SK-N-SH (cell line): ENCODE results near the gene ADAM30. TPM values are rescaled to one million over a fixed set of nuclear protein-coding genes. Genes with fewer than 3 reads are reported as not detected.

Experiments
- CTCF ChIA-PET: fragments of 300-600, 350-600 bp; formaldehyde crosslinking; extraction: SDS; loops from one replicate; lab custom pipeline; 2021; lab: Yijun Ruan, JAX
- POLR2A ChIA-PET: fragments of 350-600 bp; sonication (Branson Sonifier 250); formaldehyde crosslinking; extraction: SDS; loops from one replicate; lab custom pipeline; 2020; ENCODE audit warnings: antibody characterized with exemption, inconsistent platforms; lab: Yijun Ruan, JAX
- DNase-seq: peaks from one replicate; pipeline ENCODE4 v3.0.0; 2012
- H2AFZ ChIP-seq: fragments of 200-600 bp; sonication (generic); 2 replicates; pipeline ENCODE4 v1.8.1; 2016; ENCODE audit warnings: antibody characterized with exemption, mild to moderate bottlenecking, low read depth
- H3F3A ChIP-seq: fragments of 200-600 bp; sonication (generic); replicated peaks from 2 replicates; pipeline ENCODE3; 2016; ENCODE audit warnings: antibody characterized with exemption, mild to moderate bottlenecking; ENCODE audit not compliant: insufficient read depth
- H3K27ac ChIP-seq, 2 experiments: fragments of 200-500 bp in 1 of 2; fragments of 200-600 bp in 1 of 2; sonication (Bioruptor generic) in 1 of 2; sonication (generic), shearing (Covaris generic) in 1 of 2; 2 replicates each; pipeline versions ENCODE4 v1.5.1 to v1.6.1; 2014 to 2016; ENCODE audit warnings: low read depth in 2 of 2, inconsistent platforms in 1 of 2, low read length in 1 of 2, mild to moderate bottlenecking in 1 of 2, mixed read lengths in 1 of 2
- H3K27me3 ChIP-seq: fragments of 200-600 bp; sonication (generic), shearing (Covaris generic); 2 replicates; pipeline ENCODE4 v1.6.1; 2016; ENCODE audit warnings: mixed run types; ENCODE audit not compliant: insufficient read depth
- H3K36me3 ChIP-seq, 2 experiments: fragments of 200-500 bp in 1 of 2; fragments of 200-600 bp in 1 of 2; sonication (Bioruptor generic) in 1 of 2; sonication (generic) in 1 of 2; replicated peaks in 1 of 2; 2 replicates each; pipeline versions ENCODE3 to v1.5.1; 2014 to 2016; ENCODE audit warnings: low read length in 1 of 2, mild to moderate bottlenecking in 1 of 2; ENCODE audit not compliant: insufficient read depth in 2 of 2, control insufficient read depth in 1 of 2
- H3K4me1 ChIP-seq, 2 experiments: fragments of 200-500 bp in 1 of 2; fragments of 200-600 bp in 1 of 2; sonication (Bioruptor generic) in 1 of 2; sonication (generic), shearing (Covaris generic) in 1 of 2; 2 replicates each; pipeline versions ENCODE4 v1.5.1 to v1.6.1; 2014 to 2016; ENCODE audit warnings: low read depth in 1 of 2, low read length in 1 of 2, mixed run types in 1 of 2; ENCODE audit not compliant: insufficient read depth in 2 of 2, control insufficient read depth in 1 of 2
- H3K4me2 ChIP-seq: fragments of 200-600 bp; sonication (generic), shearing (Covaris generic); 2 replicates; pipeline ENCODE4 v1.6.1; 2017; ENCODE audit warnings: mixed run types
- H3K4me3 ChIP-seq, 2 experiments: fragments of 200-500 bp in 1 of 2; fragments of 200-600 bp in 1 of 2; sonication (Bioruptor generic) in 1 of 2; sonication (generic), shearing (Covaris generic) in 1 of 2; 2 replicates each; pipeline versions ENCODE4 v1.5.1 to v1.8.1; 2014 to 2016; ENCODE audit warnings: low read depth in 2 of 2, inconsistent platforms in 1 of 2, low read length in 1 of 2, mild to moderate bottlenecking in 1 of 2, mixed read lengths in 1 of 2, moderate library complexity in 1 of 2
- H3K79me2 ChIP-seq: fragments of 200-600 bp; sonication (generic); 2 replicates; pipeline ENCODE4 v1.8.1; 2017; ENCODE audit warnings: mild to moderate bottlenecking; ENCODE audit not compliant: insufficient read depth
- H3K9ac ChIP-seq: fragments of 200-600 bp; sonication (generic); 2 replicates; pipeline ENCODE4 v1.6.1; 2017; ENCODE audit warnings: mixed run types
- H3K9me2 ChIP-seq: fragments of 200-600 bp; sonication (generic); 2 replicates; pipeline ENCODE4 v1.6.1; 2017; ENCODE audit warnings: mixed run types
- H3K9me3 ChIP-seq: fragments of 200-600 bp; sonication (generic); 2 replicates; pipeline ENCODE4 v1.6.1; 2017; ENCODE audit warnings: mixed run types, mild to moderate bottlenecking, moderate library complexity
- H4K20me1 ChIP-seq: fragments of 200-600 bp; sonication (generic); 2 replicates; pipeline ENCODE4 v1.6.1; 2017; ENCODE audit warnings: mild to moderate bottlenecking, mixed run types; ENCODE audit not compliant: insufficient read depth
- CHD2 ChIP-seq: fragments of 150-350 bp; IDR thresholded peaks from 2 replicates; pipeline ENCODE4 v1.6.1; 2018; ENCODE audit warnings: low read length; ENCODE audit not compliant: partially characterized antibody
- CTCF ChIP-seq: fragments of 200-600 bp; sonication (generic); IDR thresholded peaks from 2 replicates; pipeline ENCODE4 v1.6.1; 2017; ENCODE audit warnings: antibody characterized with exemption, mild to moderate bottlenecking, moderate library complexity
- FOXJ3 ChIP-seq: sonication (generic); formaldehyde crosslinking; IDR thresholded peaks from 2 replicates; pipeline ENCODE4 v1.5.1; 2020; ENCODE audit warnings: mild to moderate bottlenecking, missing genetic modification reagents
- FOXM1 ChIP-seq: IDR thresholded peaks from 2 replicates; pipeline ENCODE4 v1.4.0; 2012; ENCODE audit warnings: low read depth, mild to moderate bottlenecking
- GABPA ChIP-seq: IDR thresholded peaks from 2 replicates; pipeline ENCODE4 v1.4.0; 2012; ENCODE audit warnings: low read depth, mild to moderate bottlenecking
- GATA2 ChIP-seq: sonication (generic); formaldehyde crosslinking; IDR thresholded peaks from 2 replicates; pipeline ENCODE4 v1.5.0; 2020; ENCODE audit warnings: mild to moderate bottlenecking, missing genetic modification reagents
- IRF3 ChIP-seq: fragments of 150-350 bp; IDR thresholded peaks from 2 replicates; pipeline ENCODE4 v1.6.1; 2016; ENCODE audit warnings: mild to moderate bottlenecking, low read depth, low read length
- JUND ChIP-seq: IDR thresholded peaks from 2 replicates; pipeline ENCODE4 v1.4.0; 2012
- MXI1 ChIP-seq: IDR thresholded peaks from 2 replicates; pipeline ENCODE4 v1.6.1; 2012; ENCODE audit warnings: mild to moderate bottlenecking, low read depth, low read length, improper control_type of control experiment
- NRF1 ChIP-seq: IDR thresholded peaks from 2 replicates; pipeline ENCODE4 v1.6.1; 2012; ENCODE audit warnings: low read depth, mild to moderate bottlenecking, low read length
- POLR2AphosphoS5 ChIP-seq: IDR thresholded peaks from 2 replicates; pipeline ENCODE4 v1.6.1; 2012; ENCODE audit warnings: low read depth, low read length
- RXRA ChIP-seq: IDR thresholded peaks from 2 replicates; pipeline ENCODE4 v1.4.0; 2012; ENCODE audit warnings: low read depth, mild to moderate bottlenecking, borderline replicate concordance
- SIN3A ChIP-seq: IDR thresholded peaks from 2 replicates; pipeline ENCODE4 v1.6.1; 2012; ENCODE audit warnings: low read depth, mild to moderate bottlenecking, low read length, moderate library complexity, borderline replicate concordance
- SMC3 ChIP-seq: IDR thresholded peaks from 2 replicates; pipeline ENCODE4 v1.6.1; 2012; ENCODE audit warnings: low read depth, low read length, improper control_type of control experiment
- TAF1 ChIP-seq: IDR thresholded peaks from 2 replicates; pipeline ENCODE4 v1.6.1; 2012; ENCODE audit warnings: low read depth, mild to moderate bottlenecking, low read length, moderate library complexity, borderline replicate concordance
- USF1 ChIP-seq: IDR thresholded peaks from 2 replicates; pipeline ENCODE4 v1.4.0; 2012; ENCODE audit warnings: low read depth, borderline replicate concordance
- USF2 ChIP-seq: fragments of 150-350 bp; IDR thresholded peaks from 2 replicates; pipeline ENCODE4 v1.6.1; 2017; ENCODE audit warnings: antibody characterized with exemption, low read length, low read depth, borderline replicate concordance
- YY1 ChIP-seq: IDR thresholded peaks from 2 replicates; pipeline ENCODE4 v1.4.0; 2012; ENCODE audit warnings: low read depth, mild to moderate bottlenecking
- WGBS: methylation state at CpG from one replicate; pipeline ENCODE4 v1.1.6; 2017; ENCODE audit warnings: low lambda C conversion rate; 5-methylcytosine and 5-hydroxymethylcytosine counted together
- polyA plus RNA-seq, 3 experiments: library from polyadenylated mRNA; depleted of rRNA; stranded (reverse); fragments of >200 nt; gene quantifications; 2 replicates each; pipeline ENCODE4 v1.2.3, GENCODE V29; 2012

The ADAM30 gene
- polyA plus RNA-seq, 1 of the 3 experiments (the other 2 are of a cell fraction) = not detected

- DNase-seq = no peak
- POLR2A ChIA-PET = no interaction called here
- H3K36me3 ChIP-seq = peaks cover 32 to 61% of the 10 kb centered on the region in 2 experiments
- H3F3A ChIP-seq = peaks cover 18% of the 10 kb centered on the region
- WGBS = 97% methylated on average over 2 of the region's 2 CpGs
- no peaks in the 10 kb centered on the region for H3K9me2 ChIP-seq
- TF ChIP-seq NRF1 (no peak), USF2 (no peak), CTCF (no peak), FOXM1 (no peak), RXRA (no peak), USF1 (no peak), CHD2 (no peak), POLR2AphosphoS5 (no peak), JUND (no peak), GABPA (no peak), TAF1 (no peak), FOXJ3 (CRISPR knock-in tag) (no peak), MXI1 (no peak), SMC3 (no peak), GATA2 (CRISPR knock-in tag) (no peak), SIN3A (no peak), YY1 (no peak), IRF3 (no peak)
- TF ChIP-seq, all 33 proteins: peak for 0
- Histone ChIP-seq H4K20me1 (no peaks in the 10 kb centered on the region), H3K27me3 (no peaks in the 10 kb centered on the region), H3K9ac (no peak overlapping the region), H3K4me2 (no peak overlapping the region), H3K9me3 (no peaks in the 10 kb centered on the region), H3K79me2 (0 out of 2 replicates have a peak, but pooled peaks cover 5% of the 10 kb centered on the region), H3K27ac (no peak overlapping the region), H3K4me3 (no peak overlapping the region), H2AFZ (no peak overlapping the region), H3K4me1 (no peaks in the 10 kb centered on the region)
- CTCF ChIA-PET = interaction anchor here (1.1 kb wide), 1 partner anchor 37 kb away, joined by 3 read pairs; no protein-coding TSS in a partner anchor
Measured at GRCh38 chr1:119911775-119912174, 15.5 kb upstream of the ADAM30 start.
